Measurements from ENCODE around the gene MYO1C. TPM values are rescaled to one million over a fixed set of nuclear protein-coding genes. Genes with fewer than 3 reads are reported as not detected.
"Not testable (repeated sequence)": the region's sequence is repeated elsewhere in the genome, so short reads cannot be mapped to it uniquely, and the experiment has no call there.

The MYO1C gene
- total RNA-seq, 1 donor, result 250 TPM

DNA sequence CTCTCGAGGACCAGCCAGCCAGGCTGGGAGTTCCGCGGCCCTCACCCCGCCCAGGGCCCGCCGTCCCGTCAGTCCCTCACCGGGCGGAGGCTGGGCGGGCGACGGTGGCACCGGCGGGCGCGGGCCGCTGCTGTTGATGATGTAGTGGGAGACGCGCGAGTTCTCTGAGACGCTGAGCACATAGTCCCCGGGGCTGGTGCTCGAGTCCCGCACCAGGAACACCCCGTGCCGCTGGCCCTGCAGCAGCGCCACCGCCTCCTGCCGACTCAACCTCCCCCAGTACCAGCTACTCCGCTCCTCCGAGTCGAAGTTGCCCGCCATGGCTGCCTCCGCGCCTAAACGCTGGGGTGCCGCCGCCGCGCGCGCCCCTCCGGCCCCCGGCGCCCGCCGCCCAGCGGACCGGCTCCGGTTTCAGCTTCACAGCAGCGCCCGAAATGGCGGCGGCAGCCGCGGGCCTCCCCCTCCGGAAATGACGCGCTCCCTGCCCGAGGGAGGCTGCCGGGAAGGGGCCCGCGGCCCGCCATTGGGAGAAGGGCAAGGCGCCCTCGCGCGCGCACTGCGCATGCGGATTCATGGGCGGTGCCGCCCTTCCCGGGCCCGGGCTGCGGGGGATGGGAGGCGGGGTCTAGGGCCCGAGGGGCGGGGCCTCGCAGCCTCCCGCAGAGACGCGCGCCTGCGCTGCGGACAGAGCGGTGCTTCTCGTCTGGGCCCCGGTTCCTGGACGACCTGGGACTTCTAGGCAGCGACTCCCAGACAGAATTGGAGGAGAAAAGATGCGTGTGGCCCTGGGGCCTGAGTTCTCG, 36.5 kb downstream of the MYO1C start, which contains the start of gene CRK:
CRK (minus strand) TSS at position 436 of the 803 bp plus-strand sequence; CDS start at position 321, 115 bp downstream.
- H3K27me3 ChIP-seq (ENCODE audit: insufficient read depth, low read length), result no peaks in the 10 kb centered on the region
- H3K36me3 ChIP-seq (ENCODE audit: insufficient read depth, low read length), result peaks cover 11% of the 10 kb centered on the region
- peak within 1 kb of the TSS; percentile 74 for H3K27ac ChIP-seq (ENCODE audit: low read depth, low read length)
- DNase-seq (ENCODE audit: insufficient read length, low spot score, missing footprints), result peak; percentile 100
- peak within 1 kb of the TSS; percentile 84 for H2AFZ ChIP-seq (ENCODE audit: low read length)
- peak within 1 kb of the TSS; percentile 82 for H3K4me2 ChIP-seq (ENCODE audit: insufficient read depth, low read length)
- H3K4me1 ChIP-seq (ENCODE audit: insufficient read depth, low read length), result peaks cover 22% of the 10 kb centered on the region
- peaks cover 50% of the 10 kb centered on the region for H3K79me2 ChIP-seq (ENCODE audit: insufficient read depth, low read length)
- peaks cover 43% of the 10 kb centered on the region for H4K20me1 ChIP-seq (ENCODE audit: insufficient read depth, low read length)
- TF ChIP-seq, protein P1, sequence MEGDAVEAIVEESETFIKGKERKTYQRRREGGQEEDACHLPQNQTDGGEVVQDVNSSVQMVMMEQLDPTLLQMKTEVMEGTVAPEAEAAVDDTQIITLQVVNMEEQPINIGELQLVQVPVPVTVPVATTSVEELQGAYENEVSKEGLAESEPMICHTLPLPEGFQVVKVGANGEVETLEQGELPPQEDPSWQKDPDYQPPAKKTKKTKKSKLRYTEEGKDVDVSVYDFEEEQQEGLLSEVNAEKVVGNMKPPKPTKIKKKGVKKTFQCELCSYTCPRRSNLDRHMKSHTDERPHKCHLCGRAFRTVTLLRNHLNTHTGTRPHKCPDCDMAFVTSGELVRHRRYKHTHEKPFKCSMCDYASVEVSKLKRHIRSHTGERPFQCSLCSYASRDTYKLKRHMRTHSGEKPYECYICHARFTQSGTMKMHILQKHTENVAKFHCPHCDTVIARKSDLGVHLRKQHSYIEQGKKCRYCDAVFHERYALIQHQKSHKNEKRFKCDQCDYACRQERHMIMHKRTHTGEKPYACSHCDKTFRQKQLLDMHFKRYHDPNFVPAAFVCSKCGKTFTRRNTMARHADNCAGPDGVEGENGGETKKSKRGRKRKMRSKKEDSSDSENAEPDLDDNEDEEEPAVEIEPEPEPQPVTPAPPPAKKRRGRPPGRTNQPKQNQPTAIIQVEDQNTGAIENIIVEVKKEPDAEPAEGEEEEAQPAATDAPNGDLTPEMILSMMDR (IDR thresholded peaks at IDR 0.05; ENCODE audit: extremely low read depth, low read depth, low read length), result no peak
- no peaks in the 10 kb centered on the region for H3K9me3 ChIP-seq (ENCODE audit: low read depth, low read length)
- H3K4me3 ChIP-seq (ENCODE audit: insufficient read depth, low read length), result peak within 1 kb of the TSS; percentile 98

DNA sequence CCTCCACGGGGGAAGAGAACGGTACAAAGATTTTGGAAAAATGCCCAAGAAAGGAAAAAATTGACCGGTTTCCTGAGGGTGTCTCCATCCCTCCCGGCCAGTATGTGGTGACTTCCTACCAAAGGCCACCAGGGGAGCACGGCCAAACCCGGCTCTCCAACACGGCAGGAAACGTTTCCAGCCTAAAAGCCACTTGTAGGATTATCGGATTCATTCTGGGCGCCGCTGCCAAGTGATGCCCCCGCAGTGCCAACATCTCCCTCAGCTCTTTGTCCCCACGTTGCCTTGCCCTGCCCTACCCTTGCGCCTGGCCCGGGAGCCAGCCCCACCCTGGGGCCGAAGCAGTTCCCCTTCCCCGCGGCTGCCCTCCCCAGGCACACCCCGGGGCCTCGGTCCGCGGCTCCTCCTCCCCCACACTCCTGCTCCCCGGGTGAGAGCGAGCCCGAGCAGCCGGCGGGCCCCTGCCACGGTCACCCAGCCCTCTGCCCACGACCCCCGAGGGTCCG, 37.1 kb downstream of the MYO1C start:
- TF ChIP-seq, protein P1 (IDR thresholded peaks at IDR 0.05; ENCODE audit: extremely low read depth, low read depth, low read length), result peak; percentile 59
- Histone ChIP-seq H3K4me2 (ENCODE audit: insufficient read depth, low read length) (peak overlapping the region; percentile 82), H3K4me3 (ENCODE audit: insufficient read depth, low read length) (peak overlapping the region; percentile 98), H3K79me2 (ENCODE audit: insufficient read depth, low read length) (peaks cover 56% of the 10 kb centered on the region), H4K20me1 (ENCODE audit: insufficient read depth, low read length) (peaks cover 49% of the 10 kb centered on the region), H3K36me3 (ENCODE audit: insufficient read depth, low read length) (peaks cover 11% of the 10 kb centered on the region), H3K27ac (ENCODE audit: low read depth, low read length) (peak overlapping the region; percentile 74), H3K27me3 (ENCODE audit: insufficient read depth, low read length) (no peaks in the 10 kb centered on the region), H2AFZ (ENCODE audit: low read length) (peak overlapping the region; percentile 59), H3K9me3 (ENCODE audit: low read depth, low read length) (no peaks in the 10 kb centered on the region), H3K4me1 (ENCODE audit: insufficient read depth, low read length) (peaks cover 17% of the 10 kb centered on the region)
- DNase-seq (ENCODE audit: insufficient read length, low spot score, missing footprints), result peak; percentile 94

DNA sequence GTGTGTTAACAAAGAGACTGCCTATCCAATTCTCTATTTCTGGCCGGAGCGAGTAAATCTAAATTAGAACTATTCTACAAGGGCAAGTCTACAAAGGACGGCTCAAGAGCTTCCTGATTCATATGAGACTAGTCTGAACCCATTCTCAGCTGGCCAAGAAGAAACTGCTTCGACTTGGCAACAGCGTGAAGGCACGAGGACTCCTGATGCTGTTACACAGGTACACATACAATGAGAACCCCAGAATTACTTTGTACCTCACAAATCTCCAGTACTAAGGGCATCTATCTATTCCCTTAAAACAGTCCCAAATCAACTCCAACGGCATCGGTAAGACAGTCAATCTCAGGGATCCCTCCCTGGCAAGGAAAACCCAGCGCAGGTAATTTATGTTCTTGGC, 37.9 kb downstream of the MYO1C start:
- no peak overlapping the region for H2AFZ ChIP-seq (ENCODE audit: low read length)
- H3K27me3 ChIP-seq (ENCODE audit: insufficient read depth, low read length), result no peaks in the 10 kb centered on the region
- peaks cover 64% of the 10 kb centered on the region for H3K79me2 ChIP-seq (ENCODE audit: insufficient read depth, low read length)
- peak overlapping the region; percentile 74 for H3K27ac ChIP-seq (ENCODE audit: low read depth, low read length)
- H3K4me3 ChIP-seq (ENCODE audit: insufficient read depth, low read length), result peak overlapping the region; percentile 98
- peak overlapping the region; percentile 82 for H3K4me2 ChIP-seq (ENCODE audit: insufficient read depth, low read length)
- H3K9me3 ChIP-seq (ENCODE audit: low read depth, low read length), result no peaks in the 10 kb centered on the region
- DNase-seq (ENCODE audit: insufficient read length, low spot score, missing footprints), result peak; percentile 50
- peaks cover 11% of the 10 kb centered on the region for H3K36me3 ChIP-seq (ENCODE audit: insufficient read depth, low read length)
- TF ChIP-seq, protein P1 (IDR thresholded peaks at IDR 0.05; ENCODE audit: extremely low read depth, low read depth, low read length), result no peak
- H4K20me1 ChIP-seq (ENCODE audit: insufficient read depth, low read length), result peaks cover 54% of the 10 kb centered on the region
- peaks cover 11% of the 10 kb centered on the region for H3K4me1 ChIP-seq (ENCODE audit: insufficient read depth, low read length)

DNA sequence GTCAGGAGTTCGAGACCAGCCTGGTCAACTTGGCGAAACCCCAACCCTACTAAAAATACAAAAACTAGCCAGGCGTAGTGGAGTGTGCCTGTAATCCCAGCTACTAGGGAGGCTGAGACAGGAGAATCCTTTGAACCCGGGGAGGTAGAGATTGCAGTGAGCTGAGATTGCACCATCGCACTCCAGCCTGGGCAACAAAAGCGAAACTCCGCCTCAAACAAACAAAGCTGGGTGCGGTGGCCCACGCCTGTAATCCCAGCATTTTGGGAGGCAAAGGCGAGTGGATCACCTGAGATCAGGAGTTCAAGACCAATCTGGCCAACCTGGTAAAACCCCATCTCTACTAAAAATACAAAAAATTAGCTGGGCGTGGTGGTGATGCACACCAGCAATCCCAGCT, 38.8 kb downstream of the MYO1C start:
- not testable (repeated sequence) for H3K27ac ChIP-seq (ENCODE audit: low read depth, low read length); H3K27me3 ChIP-seq (ENCODE audit: insufficient read depth, low read length); DNase-seq (ENCODE audit: insufficient read length, low spot score, missing footprints); H3K9me3 ChIP-seq (ENCODE audit: low read depth, low read length); H3K4me2 ChIP-seq (ENCODE audit: insufficient read depth, low read length); H2AFZ ChIP-seq (ENCODE audit: low read length); H3K4me3 ChIP-seq (ENCODE audit: insufficient read depth, low read length)
- Histone ChIP-seq H3K4me1 (ENCODE audit: insufficient read depth, low read length) (peaks cover 11% of the 10 kb centered on the region), H4K20me1 (ENCODE audit: insufficient read depth, low read length) (peaks cover 62% of the 10 kb centered on the region), H3K79me2 (ENCODE audit: insufficient read depth, low read length) (peaks cover 73% of the 10 kb centered on the region), H3K36me3 (ENCODE audit: insufficient read depth, low read length) (peaks cover 11% of the 10 kb centered on the region)
